Heart left ventricle (tissue), 13 donors: Measurements from ENCODE around the gene YPEL5.

Experiments used
- CTCF ChIP-seq, 12 donors: fragments of 200-600 bp; sonication (generic) in 4 of 12; IDR thresholded peaks; one replicate each; pipeline versions ENCODE4 v1.5.0 to v1.8.0; 2018 to 2022; ENCODE audit warnings: antibody characterized with exemption in 12 of 12, mild to moderate bottlenecking in 5 of 12
- POLR2A ChIP-seq, 2 donors: fragments of 450-650 bp; IDR thresholded peaks; one replicate each; pipeline ENCODE4 v1.6.1; 2017; ENCODE audit warnings: antibody characterized with exemption in 2 of 2, mild to moderate bottlenecking in 2 of 2, moderate library complexity in 2 of 2
- donor health status: ischemic (EF 13 %, LVEDD 7.1; RV severe dilation, severe dysfunction).
- donor health status: DM: no; HTN: yes; CAD: no.
- donor health status: DM: no; HTN: no; CAD: no.
- donor health status: ischemic (EF 25% LVEDD 6.9; RV normal size, moderate dysfunction).
- donor health status: ischemic (EF 25% LVEDD 5.7; RV mildly dilated, moderate dysfunction).
- donor health status: ischemic (EF 35%, LVEDD 5.7; RV mildly dilated, moderate dysfunction).
- donor health status: nonischemic (EF 11% LVEDD 7.7; RV severe dilation, severe dysfunction).
- donor health status: DM: yes; HTN: yes; CAD: no.
- donor health status: PGD.
- donor health status: ischemic (EF 29% LVEDD 5.4; RV normal size, mild dysfunction).
- donor health status: nonischemic (EF 23%, LVEDD 6.1; RV moderate dilation, normal function).

GRCh38 chr2:30203156-30203555, 56.3 kb downstream of the YPEL5 start:
- no peak for TF ChIP-seq CTCF (IDR thresholded peaks at IDR 0.05)
- TF ChIP-seq POLR2A (IDR thresholded peaks at IDR 0.05) = no peak
